Fibroblast of the aortic adventitia (primary cell): ENCODE measurements around the gene NCS1. TPM values are rescaled to one million over a fixed set of nuclear protein-coding genes. Genes with fewer than 3 reads are reported as not detected.
A peak's percentile ranks its signal among the peaks of the same experiment; 100 is the strongest.

Experiments
- DNase-seq: peaks from one replicate; pipeline ENCODE4 v3.0.0-alpha.2; 2010; ENCODE audit warnings: low read depth
- H3K4me3 ChIP-seq: 2 replicates; pipeline ENCODE4 v1.5.1; 2011; ENCODE audit warnings: low read depth, mild to moderate bottlenecking, control low read depth, low read length, moderate library complexity
- CTCF ChIP-seq: IDR thresholded peaks from 2 replicates; pipeline ENCODE4 v1.5.1; 2011; ENCODE audit warnings: mild to moderate bottlenecking, low read length, control low read depth, inconsistent platforms; ENCODE audit not compliant: insufficient read depth
- total RNA-seq: library from RNA; depleted of rRNA; stranded (reverse); fragments of >200 nt; gene quantifications from 2 replicates; pipeline ENCODE4 v1.2.3, GENCODE V29; 2012; ENCODE audit warnings: low replicate concordance

The NCS1 gene
- total RNA-seq: 10.7 and 39.2 TPM in 2 replicates

DNA sequence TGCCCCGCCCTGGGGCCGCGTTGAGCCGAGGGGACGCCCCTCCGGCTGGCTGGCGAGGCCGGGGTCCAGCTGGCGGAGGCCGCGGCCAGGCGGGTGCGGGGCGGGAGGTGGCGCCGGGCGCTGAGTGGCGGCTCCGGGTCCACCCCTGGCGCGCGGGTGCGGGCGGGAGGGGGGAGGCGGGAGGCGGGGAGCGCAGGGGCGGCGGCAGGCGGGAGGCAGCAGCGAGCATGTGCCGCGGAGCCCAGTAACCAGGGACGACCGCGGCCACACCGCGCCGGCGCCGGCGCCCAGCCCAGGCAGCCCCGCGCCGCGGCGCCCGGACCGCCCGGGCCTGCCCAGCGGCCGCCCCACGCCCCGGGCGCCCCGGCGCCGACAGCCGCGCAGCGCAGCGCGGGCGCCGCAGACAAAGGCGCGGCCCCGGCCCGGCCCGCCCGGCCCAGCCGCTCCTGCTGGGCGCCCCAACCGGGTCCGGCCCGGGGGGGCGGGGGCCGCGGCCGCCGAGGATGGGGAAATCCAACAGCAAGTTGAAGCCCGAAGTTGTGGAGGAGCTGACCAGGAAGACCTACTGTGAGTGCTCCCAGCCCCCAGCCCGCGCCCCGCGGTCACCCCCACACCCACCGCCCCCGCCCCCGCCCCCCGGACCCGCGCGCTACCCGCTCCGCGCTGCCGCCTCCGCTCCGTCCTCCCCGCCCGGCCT is at the start of gene NCS1:
Gene NCS1 (plus strand): TSS at position 244 of the 697 bp plus-strand sequence. CDS start 260 bp downstream, at position 504.
- TF ChIP-seq CTCF: no peak

GRCh38 chr9:130122456-130122855 is 49.7 kb upstream of the NCS1 start:
- no peak overlapping the region for H3K4me3 ChIP-seq
- DNase-seq: no peak
- TF ChIP-seq CTCF: no peak

More for the DNA sequence above, at the start of gene NCS1:
- DNase-seq: peak; percentile 53
- peak within 1 kb of the TSS; percentile 82 for H3K4me3 ChIP-seq

DNA sequence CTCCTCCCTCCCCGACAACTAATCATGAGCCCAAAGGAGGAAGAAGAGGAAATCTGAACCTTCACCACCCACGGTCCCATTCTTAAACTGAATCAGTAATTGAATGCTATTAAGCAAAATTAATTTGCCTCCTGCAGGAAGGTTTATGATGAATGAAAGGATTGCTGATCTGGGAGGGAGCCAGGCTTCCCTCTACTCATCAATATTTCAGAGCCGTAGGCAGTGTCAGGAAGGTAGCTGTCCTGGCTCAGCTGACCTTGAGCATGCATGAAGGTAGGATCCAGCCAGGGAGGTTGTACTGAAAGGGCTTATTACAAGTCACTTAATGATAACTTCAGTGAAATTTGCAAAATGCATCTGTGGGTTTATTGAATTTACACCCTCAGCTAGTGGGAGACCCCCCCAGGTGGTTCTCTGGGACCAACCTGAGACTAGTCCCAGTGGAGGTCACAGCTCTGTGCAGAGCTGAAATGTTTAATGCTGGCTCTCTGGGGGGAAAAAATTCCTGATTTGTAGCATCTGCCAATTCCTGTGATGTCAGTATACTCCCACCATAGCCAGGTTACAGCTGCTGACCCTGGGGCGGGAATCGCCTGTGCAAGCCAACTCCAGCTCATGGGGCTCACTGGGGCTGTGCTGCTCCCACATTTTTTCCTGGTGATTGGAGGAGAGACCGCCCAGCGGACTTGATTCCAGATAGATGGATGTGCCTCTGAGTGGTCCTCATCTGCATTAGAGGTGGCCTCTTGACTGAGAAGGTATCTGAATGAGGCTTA is 47.9 kb upstream of the NCS1 start:
- DNase-seq: no peak
- no peak overlapping the region for H3K4me3 ChIP-seq
- TF ChIP-seq CTCF: no peak

- TF ChIP-seq CTCF: no peak
- H3K4me3 ChIP-seq: no peak overlapping the region
- no peak for DNase-seq
Measured at GRCh38 chr9:130126721-130127433, 45.3 kb upstream of the NCS1 start.

DNA sequence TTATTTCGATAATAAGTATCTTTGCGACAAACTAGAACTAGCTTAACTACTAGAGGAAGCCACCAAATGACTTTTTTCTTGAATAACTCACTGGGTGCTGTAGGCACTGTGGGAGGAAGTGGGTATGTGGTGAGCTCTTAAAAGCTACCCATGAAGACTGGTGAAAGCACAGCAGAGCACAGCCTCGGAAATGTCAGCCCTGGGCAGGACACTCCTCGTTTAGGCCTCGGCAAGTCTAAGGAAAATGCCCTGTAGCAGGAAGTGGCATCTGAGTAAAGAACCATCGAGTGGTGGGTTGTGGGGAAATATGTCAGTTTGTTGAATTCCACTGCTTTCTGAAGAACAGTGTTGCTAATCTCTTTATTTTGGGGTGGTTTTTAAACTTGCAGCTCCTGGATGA is 44.0 kb upstream of the NCS1 start:
- no peak overlapping the region for H3K4me3 ChIP-seq
- DNase-seq: no peak
- TF ChIP-seq CTCF: no peak

DNA sequence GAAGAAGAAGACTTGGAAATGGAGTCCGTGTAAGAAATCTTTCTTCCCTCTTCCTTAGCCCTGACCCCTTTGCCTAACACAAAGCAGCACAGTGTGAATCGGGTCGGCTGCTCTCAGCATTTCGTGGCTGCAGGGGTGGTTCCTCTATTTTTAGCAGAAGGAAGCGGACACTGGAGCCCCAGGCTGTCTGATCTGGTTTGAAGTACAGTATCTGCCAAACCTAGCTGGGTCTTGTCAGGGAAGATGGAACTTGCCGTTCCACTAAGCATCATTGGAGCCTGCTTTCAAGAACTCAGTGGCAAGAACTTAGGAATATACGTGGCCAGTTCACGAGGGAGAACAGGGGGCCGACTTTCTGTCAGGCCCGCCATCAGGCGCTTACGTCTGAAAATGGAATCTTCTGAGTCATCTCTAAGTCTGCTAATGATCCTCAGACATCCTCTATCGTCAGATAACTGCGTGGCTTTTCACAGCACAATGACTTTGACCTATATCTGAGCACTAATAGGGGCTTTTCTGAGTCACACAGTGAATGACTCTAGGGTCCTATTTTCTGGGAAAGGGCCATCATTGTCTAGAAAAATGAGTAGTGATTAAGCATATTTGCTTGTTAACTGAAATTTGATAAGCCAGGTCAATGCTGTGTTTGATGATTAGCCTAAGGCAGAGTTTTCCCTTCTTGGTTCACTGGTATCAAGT is 43.3 kb upstream of the NCS1 start:
- DNase-seq: peak; percentile 81
- H3K4me3 ChIP-seq: no peak overlapping the region
- TF ChIP-seq CTCF: no peak
